Caki2 (cell line): ENCODE data around the gene PPIA. TPM values are rescaled to one million over a fixed set of nuclear protein-coding genes. Genes with fewer than 3 reads are reported as not detected.
"Not testable (repeated sequence)": the region's sequence is repeated elsewhere in the genome, so short reads cannot be mapped to it uniquely, and the experiment has no call there.

Source experiments
- DNase-seq: peaks from one replicate; pipeline ENCODE4 v3.0.0-alpha.2; 2015; ENCODE audit warnings: low read depth
- in situ Hi-C: cut with HindIII; loops from 2 replicates; pipeline ENCODE4 v1.10.0; 2016; ENCODE audit warnings: low sequenced_read_pairs, low pct_unique_long_range_greater_than_20kb, mixed read lengths
- total RNA-seq: library from RNA; depleted of rRNA; stranded (reverse); fragments of >200 nt; shearing (Covaris generic); gene quantifications from 2 replicates; pipeline ENCODE4 v1.2.3, GENCODE V29; 2014; ENCODE audit warnings: low replicate concordance

PPIA gene
- total RNA-seq, 1 experiment from 2014 or later = 5,475 TPM

DNA sequence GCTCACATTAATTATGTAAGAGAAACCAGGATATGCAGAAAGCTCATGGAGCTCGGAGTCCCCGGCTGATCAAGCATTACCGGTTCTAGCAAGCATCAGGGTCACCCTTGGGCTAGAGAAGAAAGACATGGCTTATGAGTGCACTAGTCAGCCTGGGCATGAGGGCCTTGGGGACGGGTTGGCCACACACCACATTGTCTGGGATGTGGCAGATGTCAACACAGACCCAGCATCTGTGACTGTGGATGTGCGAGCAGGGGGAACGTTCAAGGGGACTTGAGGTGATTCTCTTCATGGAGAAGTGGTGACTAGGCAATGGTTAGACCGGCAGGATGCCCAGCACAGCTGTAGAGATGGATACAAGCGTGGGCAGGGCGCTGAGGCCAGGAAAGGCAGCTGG is 34.2 kb upstream of the PPIA start:
- in situ Hi-C loops = no loop called here
- no peak for DNase-seq

DNA sequence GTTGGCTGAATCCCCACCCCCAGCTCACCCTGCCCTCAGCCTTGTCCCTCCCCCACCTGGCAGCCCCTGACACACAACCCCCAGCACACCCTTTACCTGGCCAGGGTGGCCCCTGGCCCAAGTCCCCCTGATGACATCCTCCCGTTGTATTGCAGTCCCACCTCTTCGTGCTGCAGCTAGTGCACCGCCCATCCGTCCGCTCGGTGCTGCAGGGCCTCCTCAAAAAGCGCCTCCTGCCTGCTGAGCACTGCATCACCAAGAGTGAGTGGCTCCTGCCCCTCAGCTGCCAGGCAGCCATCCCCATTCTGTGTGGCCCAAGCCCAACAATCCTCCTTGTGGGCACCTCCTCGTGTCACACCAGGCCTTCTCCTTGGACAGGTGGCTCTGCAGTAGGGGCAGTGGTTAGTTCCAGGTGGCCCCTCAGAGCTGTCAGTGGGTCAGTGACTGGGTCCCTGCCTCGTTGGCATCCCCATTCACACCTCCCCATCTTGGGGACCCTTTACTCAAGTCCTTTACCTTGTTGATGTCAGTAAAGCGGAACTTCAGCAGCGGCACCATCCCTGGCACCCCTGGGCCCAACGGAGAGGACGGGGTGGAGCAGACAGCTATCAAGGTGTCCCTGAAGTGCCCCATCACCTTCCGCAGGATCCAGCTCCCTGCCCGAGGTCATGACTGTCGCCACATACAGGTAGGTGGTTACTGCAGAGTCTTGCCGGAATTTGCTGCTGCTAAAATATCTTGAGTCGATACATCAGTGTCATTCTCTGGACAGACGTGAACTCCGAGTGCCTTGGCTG is 33.6 kb upstream of the PPIA start:
- no peak for DNase-seq
- in situ Hi-C loops = no loop called here

DNA sequence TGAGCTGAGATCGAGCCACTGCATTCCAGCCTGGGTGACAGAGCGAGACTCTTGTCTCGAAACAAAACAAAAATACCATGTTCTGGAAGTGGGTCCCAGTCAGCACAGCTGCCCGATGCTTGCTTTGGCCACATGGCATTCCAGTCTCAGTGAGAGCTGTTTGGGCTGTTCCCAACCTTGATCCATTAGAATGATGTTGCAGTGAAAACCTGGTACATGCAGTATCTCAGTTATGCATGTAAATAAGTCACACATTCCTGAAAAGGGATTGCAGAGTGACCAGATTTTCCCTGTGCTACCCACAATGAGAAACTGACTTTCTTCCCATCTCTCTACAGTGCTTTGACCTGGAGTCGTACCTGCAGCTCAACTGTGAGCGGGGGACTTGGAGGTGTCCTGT is 32.4 kb upstream of the PPIA start:
- DNase-seq = no peak
- in situ Hi-C loops = no loop called here

DNA sequence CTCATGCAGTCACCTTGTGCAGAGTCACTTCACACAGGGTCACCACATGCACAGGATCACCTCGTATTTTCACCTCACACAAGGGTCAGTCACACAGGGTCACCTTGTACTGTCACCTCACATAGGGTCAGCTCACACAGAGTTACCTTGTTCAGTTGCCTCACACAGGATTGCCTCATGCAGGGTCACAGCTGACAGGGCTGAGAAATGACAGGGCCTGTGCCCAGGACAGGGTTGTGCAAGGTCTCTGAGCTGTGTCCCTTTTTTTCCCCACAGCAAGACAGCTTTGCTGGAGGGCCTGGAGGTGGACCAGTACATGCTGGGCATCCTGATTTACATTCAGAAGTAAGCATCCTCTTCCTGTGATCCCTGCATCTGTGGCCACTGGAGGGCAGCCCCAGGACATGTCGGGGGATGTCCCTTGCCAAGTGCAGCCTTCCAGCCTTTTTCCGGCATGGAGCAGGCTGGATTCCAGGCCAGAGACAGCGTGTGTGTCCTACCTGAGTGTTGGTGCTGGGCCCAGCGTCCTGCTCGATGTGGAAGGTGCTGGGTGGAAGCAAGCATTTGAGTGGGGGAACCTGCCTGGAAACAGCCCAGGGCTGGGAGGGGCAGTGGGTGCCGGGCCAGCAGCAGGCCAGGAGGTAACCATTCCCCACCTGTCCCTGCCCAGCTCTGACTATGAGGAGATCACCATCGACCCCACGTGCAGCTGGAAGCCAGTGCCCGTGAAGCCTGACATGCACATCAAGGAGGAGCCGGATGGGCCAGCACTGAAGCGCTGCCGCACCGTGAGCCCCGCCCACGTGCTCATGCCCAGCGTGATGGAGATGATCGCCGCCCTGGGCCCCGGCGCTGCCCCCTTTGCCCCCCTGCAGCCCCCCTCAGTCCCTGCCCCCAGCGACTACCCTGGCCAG is 31.6 kb upstream of the PPIA start:
- in situ Hi-C loops = no loop called here
- DNase-seq = no peak

- in situ Hi-C loops = no loop called here
- DNase-seq = no peak
Measured at GRCh38 chr7:44765579-44766415, 30.7 kb upstream of the PPIA start.

- in situ Hi-C loops = no loop called here
- no peak for DNase-seq
Measured at GRCh38 chr7:44766416-44766801, 30.1 kb upstream of the PPIA start.

- DNase-seq = no peak
- in situ Hi-C loops = no loop called here
Measured at GRCh38 chr7:44767134-44767911, 29.2 kb upstream of the PPIA start.

GRCh38 chr7:44767912-44768627 is 28.4 kb upstream of the PPIA start:
- in situ Hi-C loops = no loop called here
- no peak for DNase-seq

- DNase-seq = no peak
- in situ Hi-C loops = no loop called here
Measured at GRCh38 chr7:44768628-44769371, 27.7 kb upstream of the PPIA start.

DNA sequence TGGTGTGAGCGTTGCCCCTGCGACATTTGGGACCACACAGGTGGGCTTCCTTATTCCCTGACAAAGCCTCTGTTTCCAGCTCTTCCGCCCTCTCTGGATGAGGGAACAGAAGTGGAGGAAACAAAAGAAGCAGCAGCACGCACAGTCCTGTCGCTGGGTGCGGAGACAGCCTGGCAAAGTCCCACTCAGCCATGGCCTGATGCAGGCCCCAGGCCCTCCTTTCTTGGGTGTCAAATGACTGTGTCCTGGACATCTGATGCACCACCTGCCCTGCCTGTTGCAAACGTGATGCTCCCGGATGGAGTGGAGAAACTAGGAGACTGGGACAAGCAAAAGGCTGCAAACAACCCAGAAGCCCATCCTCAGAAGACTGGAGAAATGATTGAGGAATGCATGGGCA is 27.1 kb upstream of the PPIA start:
- DNase-seq = no peak
- in situ Hi-C loops = no loop called here

DNA sequence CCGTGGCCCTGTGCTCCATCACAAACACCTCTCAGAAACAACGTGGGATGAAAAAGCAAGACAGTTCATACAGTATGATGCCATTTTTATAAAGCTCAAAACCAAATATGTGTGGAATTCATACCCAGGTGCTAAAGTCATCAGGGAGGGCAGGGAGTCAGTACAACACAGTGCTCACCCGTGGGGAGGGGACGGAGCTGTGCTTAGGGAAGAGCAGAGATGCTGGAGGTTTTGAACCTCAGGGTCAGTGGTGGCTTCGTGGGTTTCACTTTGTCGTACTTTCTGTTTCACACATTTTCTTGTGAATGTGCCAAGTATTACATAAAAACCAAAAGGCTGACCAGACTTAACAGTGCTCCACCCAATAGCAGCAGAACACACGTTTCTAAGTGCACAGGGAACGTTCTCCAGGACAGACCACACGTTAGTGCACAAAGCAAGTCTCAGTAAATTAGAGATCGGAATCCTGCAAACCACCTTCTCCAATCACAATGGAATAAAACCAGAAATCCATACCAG is 26.6 kb upstream of the PPIA start:
- DNase-seq = peak; percentile 18

GRCh38 chr7:44771358-44771757 is 25.1 kb upstream of the PPIA start:
- DNase-seq = no peak
- in situ Hi-C loops = no loop called here

More for the DNA sequence above, 26.6 kb upstream of the PPIA start:
- in situ Hi-C loops = no loop called here

GRCh38 chr7:44772440-44772839 is 24.0 kb upstream of the PPIA start:
- no peak for DNase-seq
- in situ Hi-C loops = no loop called here

GRCh38 chr7:44772867-44773266 is 23.6 kb upstream of the PPIA start:
- no peak for DNase-seq
- in situ Hi-C loops = no loop called here

DNA sequence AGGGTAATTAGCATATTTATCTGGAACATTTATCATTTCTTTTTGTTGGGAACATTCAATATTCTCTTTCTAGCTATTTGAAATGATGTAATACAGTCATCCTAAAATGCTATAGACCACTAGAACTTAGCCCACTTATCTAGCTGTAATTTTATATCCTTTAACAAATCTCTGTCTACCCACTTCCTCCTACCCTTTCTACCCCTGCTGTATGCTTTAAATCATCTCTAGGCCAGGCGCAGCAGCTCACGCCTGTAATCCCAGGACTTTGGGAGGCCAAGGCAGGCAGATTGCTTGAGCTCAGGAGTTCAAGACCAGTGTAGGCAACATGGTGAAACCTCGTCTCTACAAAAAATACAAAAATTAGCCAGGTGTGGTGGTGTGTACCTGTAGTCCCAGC is 22.0 kb upstream of the PPIA start:
- in situ Hi-C loops = not testable (repeated sequence)

GRCh38 chr7:44775383-44776107 is 20.9 kb upstream of the PPIA start:
- DNase-seq = no peak
- in situ Hi-C loops = no loop called here

More for the DNA sequence above, 22.0 kb upstream of the PPIA start:
- DNase-seq = not testable (repeated sequence)
